GM23338 (cell line): ENCODE data around the gene OR1I1. TPM values are rescaled to one million over a fixed set of nuclear protein-coding genes. Genes with fewer than 3 reads are reported as not detected.

Source experiments
- ATAC-seq: fragments of 200-7000 bp; cut with Tn5 transposase; 3 replicates; pipeline ENCODE4 v1.9.1; 2020
- DNase-seq: peaks from one replicate; pipeline ENCODE4 v3.0.0-alpha.2; 2015; ENCODE audit warnings: low spot score
- H2AFZ ChIP-seq: fragments of 200-600 bp; sonication (generic); 2 replicates; pipeline ENCODE4 v1.8.0; 2016; ENCODE audit warnings: antibody characterized with exemption, mild to moderate bottlenecking, moderate library complexity
- H3F3A ChIP-seq: fragments of 200-600 bp; sonication (generic); replicated peaks from 2 replicates; pipeline ENCODE4 v1.8.0; 2017; ENCODE audit warnings: antibody characterized with exemption, mixed run types, low read depth
- H3K27ac ChIP-seq: fragments of 200-600 bp; sonication (generic); 2 replicates; pipeline ENCODE4 v1.6.1; 2016; ENCODE audit warnings: low read depth
- H3K27me3 ChIP-seq: fragments of 200-600 bp; sonication (generic); 2 replicates; pipeline ENCODE4 v1.8.0; 2016; ENCODE audit warnings: mild to moderate bottlenecking, mixed run types, moderate library complexity; ENCODE audit not compliant: insufficient read depth
- H3K36me3 ChIP-seq: fragments of 200-600 bp; sonication (generic); 2 replicates; pipeline ENCODE4 v1.8.0; 2016; ENCODE audit warnings: mild to moderate bottlenecking; ENCODE audit not compliant: insufficient read depth
- H3K4me1 ChIP-seq: fragments of 200-600 bp; sonication (generic); 2 replicates; pipeline ENCODE4 v1.8.0; 2016; ENCODE audit warnings: mild to moderate bottlenecking, moderate library complexity; ENCODE audit not compliant: insufficient read depth
- H3K4me2 ChIP-seq: fragments of 200-600 bp; sonication (generic); 2 replicates; pipeline ENCODE4 v1.7.1; 2017; ENCODE audit warnings: mixed run types
- H3K4me3 ChIP-seq: fragments of 200-600 bp; sonication (generic); 2 replicates; pipeline ENCODE4 v1.6.1; 2016; ENCODE audit warnings: mixed run types
- H3K79me2 ChIP-seq: fragments of 200-600 bp; sonication (generic); replicated peaks from 2 replicates; pipeline ENCODE4 v1.8.0; 2017; ENCODE audit warnings: mild to moderate bottlenecking; ENCODE audit not compliant: insufficient read depth
- H3K9me2 ChIP-seq: fragments of 200-600 bp; sonication (generic); 2 replicates; pipeline ENCODE4 v1.8.0; 2017; ENCODE audit not compliant: insufficient read depth
- H4K20me1 ChIP-seq: fragments of 200-600 bp; sonication (generic); replicated peaks from 2 replicates; pipeline ENCODE4 v1.8.0; 2017; ENCODE audit warnings: mild to moderate bottlenecking; ENCODE audit not compliant: insufficient read depth
- H3K27ac Mint-ChIP-seq: 2 replicates; pipeline ENCODE4 v1.8.0; 2020; ENCODE audit warnings: inconsistent platforms, mild to moderate bottlenecking, moderate library complexity, mixed read lengths
- H3K27me3 Mint-ChIP-seq: 3 replicates; pipeline ENCODE4 v1.8.0; 2022; ENCODE audit warnings: low read depth, mild to moderate bottlenecking, moderate library complexity, mixed read lengths, inconsistent platforms; ENCODE audit not compliant: insufficient read depth, poor library complexity
- H3K36me3 Mint-ChIP-seq: 3 replicates; pipeline ENCODE4 v1.8.0; 2021; ENCODE audit warnings: low read depth, mild to moderate bottlenecking, inconsistent platforms, moderate library complexity, mixed read lengths
- H3K4me1 Mint-ChIP-seq: 3 replicates; pipeline ENCODE4 v1.8.0; 2020; ENCODE audit warnings: mild to moderate bottlenecking, inconsistent platforms, mixed read lengths
- H3K4me3 Mint-ChIP-seq: 3 replicates; pipeline ENCODE4 v1.8.0; 2021; ENCODE audit warnings: moderate library complexity, mild to moderate bottlenecking, inconsistent platforms, mixed read lengths
- H3K9me3 Mint-ChIP-seq: 3 replicates; pipeline ENCODE4 v1.8.0; 2020; ENCODE audit warnings: moderate library complexity, mild to moderate bottlenecking, inconsistent platforms, mixed read lengths
- CREB1 ChIP-seq: fragments of 250-450 bp; sonication (Bioruptor Pico); IDR thresholded peaks from 2 replicates; pipeline ENCODE4 v1.5.0; 2020; ENCODE audit warnings: low read depth, mild to moderate bottlenecking, moderate library complexity
- ZNF114 ChIP-seq: fragments of 250-450 bp; sonication (Bioruptor Pico); IDR thresholded peaks from 2 replicates; pipeline ENCODE4 v1.5.0; 2020; ENCODE audit warnings: mild to moderate bottlenecking, moderate library complexity
- polyA plus RNA-seq: library from polyadenylated mRNA; unstranded; fragments of >200 nt; fragmentation: Nextera tagmentation; extraction: Ambion mirVana; gene quantifications from 2 replicates; pipeline ENCODE4 v1.2.1, GENCODE V29; 2016
- total RNA-seq: library from RNA; depleted of rRNA; stranded (reverse); fragments of >200 nt; shearing (Covaris generic); gene quantifications from 2 replicates; pipeline ENCODE4 v1.2.3, GENCODE V29; 2014
- TF ChIP-seq, protein P1 (sequence below): fragments of 250-450 bp; sonication (Bioruptor Pico); IDR thresholded peaks from 2 replicates; pipeline ENCODE4 v1.5.0; 2020; ENCODE audit warnings: mild to moderate bottlenecking, moderate library complexity
- TF ChIP-seq, protein P2 (sequence below): IDR thresholded peaks from one replicate; pipeline ENCODE4 v1.6.1; 2018; ENCODE audit warnings: antibody characterized with exemption; ENCODE audit not compliant: unreplicated experiment
- TF ChIP-seq, protein P3 (sequence below), 2 experiments: fragments of 200-600 bp in 1 of 2; sonication (generic) in 1 of 2; conservative IDR thresholded peaks; 2 replicates each; pipeline versions ENCODE4 v1.5.1 to v1.6.1; 2016 to 2017; ENCODE audit warnings: antibody characterized with exemption in 2 of 2, low read depth in 2 of 2, mild to moderate bottlenecking in 2 of 2, moderate library complexity in 1 of 2

OR1I1 gene
- total and polyA plus RNA-seq, 2 experiments from 2014 or later = not detected

DNA sequence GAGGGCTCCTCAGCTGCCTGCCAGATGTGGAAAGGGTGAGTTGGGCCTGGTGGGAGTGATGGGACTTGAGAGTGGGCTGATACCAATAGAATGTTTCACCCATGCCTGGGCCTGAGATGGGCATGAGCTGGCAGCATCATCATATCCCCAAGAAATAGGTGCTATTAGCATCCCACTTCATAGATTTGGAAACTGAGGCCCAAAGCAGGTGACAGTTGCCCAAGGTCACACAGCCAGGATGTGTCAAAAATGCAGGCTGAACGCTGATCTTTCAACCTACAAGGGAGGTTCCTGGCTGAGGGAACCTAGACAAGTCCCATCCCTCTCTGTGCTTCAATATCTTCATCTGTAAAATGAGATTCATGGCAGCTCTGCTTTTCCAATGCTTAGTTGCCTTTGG, 29.7 kb downstream of the OR1I1 start (continued):
- TF ChIP-seq, protein P1, sequence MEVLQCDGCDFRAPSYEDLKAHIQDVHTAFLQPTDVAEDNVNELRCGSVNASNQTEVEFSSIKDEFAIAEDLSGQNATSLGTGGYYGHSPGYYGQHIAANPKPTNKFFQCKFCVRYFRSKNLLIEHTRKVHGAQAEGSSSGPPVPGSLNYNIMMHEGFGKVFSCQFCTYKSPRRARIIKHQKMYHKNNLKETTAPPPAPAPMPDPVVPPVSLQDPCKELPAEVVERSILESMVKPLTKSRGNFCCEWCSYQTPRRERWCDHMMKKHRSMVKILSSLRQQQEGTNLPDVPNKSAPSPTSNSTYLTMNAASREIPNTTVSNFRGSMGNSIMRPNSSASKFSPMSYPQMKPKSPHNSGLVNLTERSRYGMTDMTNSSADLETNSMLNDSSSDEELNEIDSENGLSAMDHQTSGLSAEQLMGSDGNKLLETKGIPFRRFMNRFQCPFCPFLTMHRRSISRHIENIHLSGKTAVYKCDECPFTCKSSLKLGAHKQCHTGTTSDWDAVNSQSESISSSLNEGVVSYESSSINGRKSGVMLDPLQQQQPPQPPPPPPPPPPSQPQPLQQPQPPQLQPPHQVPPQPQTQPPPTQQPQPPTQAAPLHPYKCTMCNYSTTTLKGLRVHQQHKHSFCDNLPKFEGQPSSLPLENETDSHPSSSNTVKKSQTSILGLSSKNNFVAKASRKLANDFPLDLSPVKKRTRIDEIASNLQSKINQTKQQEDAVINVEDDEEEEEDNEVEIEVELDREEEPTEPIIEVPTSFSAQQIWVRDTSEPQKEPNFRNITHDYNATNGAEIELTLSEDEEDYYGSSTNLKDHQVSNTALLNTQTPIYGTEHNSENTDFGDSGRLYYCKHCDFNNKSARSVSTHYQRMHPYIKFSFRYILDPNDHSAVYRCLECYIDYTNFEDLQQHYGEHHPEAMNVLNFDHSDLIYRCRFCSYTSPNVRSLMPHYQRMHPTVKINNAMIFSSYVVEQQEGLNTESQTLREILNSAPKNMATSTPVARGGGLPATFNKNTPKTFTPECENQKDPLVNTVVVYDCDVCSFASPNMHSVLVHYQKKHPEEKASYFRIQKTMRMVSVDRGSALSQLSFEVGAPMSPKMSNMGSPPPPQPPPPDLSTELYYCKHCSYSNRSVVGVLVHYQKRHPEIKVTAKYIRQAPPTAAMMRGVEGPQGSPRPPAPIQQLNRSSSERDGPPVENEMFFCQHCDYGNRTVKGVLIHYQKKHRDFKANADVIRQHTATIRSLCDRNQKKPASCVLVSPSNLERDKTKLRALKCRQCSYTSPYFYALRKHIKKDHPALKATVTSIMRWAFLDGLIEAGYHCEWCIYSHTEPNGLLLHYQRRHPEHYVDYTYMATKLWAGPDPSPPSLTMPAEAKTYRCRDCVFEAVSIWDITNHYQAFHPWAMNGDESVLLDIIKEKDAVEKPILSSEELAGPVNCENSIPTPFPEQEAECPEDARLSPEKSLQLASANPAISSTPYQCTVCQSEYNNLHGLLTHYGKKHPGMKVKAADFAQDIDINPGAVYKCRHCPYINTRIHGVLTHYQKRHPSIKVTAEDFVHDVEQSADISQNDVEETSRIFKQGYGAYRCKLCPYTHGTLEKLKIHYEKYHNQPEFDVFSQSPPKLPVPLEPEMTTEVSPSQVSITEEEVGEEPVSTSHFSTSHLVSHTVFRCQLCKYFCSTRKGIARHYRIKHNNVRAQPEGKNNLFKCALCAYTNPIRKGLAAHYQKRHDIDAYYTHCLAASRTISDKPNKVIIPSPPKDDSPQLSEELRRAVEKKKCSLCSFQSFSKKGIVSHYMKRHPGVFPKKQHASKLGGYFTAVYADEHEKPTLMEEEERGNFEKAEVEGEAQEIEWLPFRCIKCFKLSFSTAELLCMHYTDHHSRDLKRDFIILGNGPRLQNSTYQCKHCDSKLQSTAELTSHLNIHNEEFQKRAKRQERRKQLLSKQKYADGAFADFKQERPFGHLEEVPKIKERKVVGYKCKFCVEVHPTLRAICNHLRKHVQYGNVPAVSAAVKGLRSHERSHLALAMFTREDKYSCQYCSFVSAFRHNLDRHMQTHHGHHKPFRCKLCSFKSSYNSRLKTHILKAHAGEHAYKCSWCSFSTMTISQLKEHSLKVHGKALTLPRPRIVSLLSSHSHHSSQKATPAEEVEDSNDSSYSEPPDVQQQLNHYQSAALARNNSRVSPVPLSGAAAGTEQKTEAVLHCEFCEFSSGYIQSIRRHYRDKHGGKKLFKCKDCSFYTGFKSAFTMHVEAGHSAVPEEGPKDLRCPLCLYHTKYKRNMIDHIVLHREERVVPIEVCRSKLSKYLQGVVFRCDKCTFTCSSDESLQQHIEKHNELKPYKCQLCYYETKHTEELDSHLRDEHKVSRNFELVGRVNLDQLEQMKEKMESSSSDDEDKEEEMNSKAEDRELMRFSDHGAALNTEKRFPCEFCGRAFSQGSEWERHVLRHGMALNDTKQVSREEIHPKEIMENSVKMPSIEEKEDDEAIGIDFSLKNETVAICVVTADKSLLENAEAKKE (CRISPR knock-in tag) = no peak
- TF ChIP-seq CREB1 (CRISPR knock-in tag) = no peak
- TF ChIP-seq ZNF114 = no peak

DNA sequence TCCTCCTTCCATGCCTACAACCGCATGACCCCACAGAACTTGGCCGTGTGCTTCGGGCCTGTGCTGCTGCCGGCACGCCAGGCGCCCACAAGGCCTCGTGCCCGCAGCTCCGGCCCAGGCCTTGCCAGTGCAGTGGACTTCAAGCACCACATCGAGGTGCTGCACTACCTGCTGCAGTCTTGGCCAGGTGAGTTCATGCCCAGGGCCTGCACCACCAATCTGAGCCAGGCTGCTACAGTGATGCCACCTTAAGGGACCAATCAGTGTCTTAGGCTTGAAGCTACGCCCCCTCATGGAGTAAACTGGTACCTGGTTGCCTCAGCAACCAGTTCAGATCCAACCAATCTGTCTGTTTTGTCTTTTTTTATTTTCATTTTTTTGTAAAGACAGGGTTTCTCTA, 30.4 kb downstream of the OR1I1 start:
- peaks cover 61% of the 10 kb centered on the region for H3K36me3 Mint-ChIP-seq
- ATAC-seq = peak; percentile 56
- peaks cover 8% of the 10 kb centered on the region; the same call in 1 of the 2 replicates for H3K4me1 ChIP-seq

More for the DNA sequence above, 30.4 kb downstream of the OR1I1 start:
- TF ChIP-seq, protein P2, sequence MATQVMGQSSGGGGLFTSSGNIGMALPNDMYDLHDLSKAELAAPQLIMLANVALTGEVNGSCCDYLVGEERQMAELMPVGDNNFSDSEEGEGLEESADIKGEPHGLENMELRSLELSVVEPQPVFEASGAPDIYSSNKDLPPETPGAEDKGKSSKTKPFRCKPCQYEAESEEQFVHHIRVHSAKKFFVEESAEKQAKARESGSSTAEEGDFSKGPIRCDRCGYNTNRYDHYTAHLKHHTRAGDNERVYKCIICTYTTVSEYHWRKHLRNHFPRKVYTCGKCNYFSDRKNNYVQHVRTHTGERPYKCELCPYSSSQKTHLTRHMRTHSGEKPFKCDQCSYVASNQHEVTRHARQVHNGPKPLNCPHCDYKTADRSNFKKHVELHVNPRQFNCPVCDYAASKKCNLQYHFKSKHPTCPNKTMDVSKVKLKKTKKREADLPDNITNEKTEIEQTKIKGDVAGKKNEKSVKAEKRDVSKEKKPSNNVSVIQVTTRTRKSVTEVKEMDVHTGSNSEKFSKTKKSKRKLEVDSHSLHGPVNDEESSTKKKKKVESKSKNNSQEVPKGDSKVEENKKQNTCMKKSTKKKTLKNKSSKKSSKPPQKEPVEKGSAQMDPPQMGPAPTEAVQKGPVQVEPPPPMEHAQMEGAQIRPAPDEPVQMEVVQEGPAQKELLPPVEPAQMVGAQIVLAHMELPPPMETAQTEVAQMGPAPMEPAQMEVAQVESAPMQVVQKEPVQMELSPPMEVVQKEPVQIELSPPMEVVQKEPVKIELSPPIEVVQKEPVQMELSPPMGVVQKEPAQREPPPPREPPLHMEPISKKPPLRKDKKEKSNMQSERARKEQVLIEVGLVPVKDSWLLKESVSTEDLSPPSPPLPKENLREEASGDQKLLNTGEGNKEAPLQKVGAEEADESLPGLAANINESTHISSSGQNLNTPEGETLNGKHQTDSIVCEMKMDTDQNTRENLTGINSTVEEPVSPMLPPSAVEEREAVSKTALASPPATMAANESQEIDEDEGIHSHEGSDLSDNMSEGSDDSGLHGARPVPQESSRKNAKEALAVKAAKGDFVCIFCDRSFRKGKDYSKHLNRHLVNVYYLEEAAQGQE = no peak
- TF ChIP-seq, protein P3, sequence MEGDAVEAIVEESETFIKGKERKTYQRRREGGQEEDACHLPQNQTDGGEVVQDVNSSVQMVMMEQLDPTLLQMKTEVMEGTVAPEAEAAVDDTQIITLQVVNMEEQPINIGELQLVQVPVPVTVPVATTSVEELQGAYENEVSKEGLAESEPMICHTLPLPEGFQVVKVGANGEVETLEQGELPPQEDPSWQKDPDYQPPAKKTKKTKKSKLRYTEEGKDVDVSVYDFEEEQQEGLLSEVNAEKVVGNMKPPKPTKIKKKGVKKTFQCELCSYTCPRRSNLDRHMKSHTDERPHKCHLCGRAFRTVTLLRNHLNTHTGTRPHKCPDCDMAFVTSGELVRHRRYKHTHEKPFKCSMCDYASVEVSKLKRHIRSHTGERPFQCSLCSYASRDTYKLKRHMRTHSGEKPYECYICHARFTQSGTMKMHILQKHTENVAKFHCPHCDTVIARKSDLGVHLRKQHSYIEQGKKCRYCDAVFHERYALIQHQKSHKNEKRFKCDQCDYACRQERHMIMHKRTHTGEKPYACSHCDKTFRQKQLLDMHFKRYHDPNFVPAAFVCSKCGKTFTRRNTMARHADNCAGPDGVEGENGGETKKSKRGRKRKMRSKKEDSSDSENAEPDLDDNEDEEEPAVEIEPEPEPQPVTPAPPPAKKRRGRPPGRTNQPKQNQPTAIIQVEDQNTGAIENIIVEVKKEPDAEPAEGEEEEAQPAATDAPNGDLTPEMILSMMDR (conservative IDR thresholded peaks at IDR 0.05; ENCODE audit: low read depth in 2 of 2) = peak in 1 of 2 experiments; percentile 42; a peak in 2 of 4 replicates
- Histone ChIP-seq H2AFZ (no peak overlapping the region), H3K27ac (no peak overlapping the region; the same call in 1 of the 2 replicates), H4K20me1 (peaks cover 4% of the 10 kb centered on the region; the same call in 1 of the 2 replicates), H3K79me2 (peaks cover 9% of the 10 kb centered on the region), H3F3A (peaks cover 6% of the 10 kb centered on the region; the same call in 1 of the 2 replicates), H3K4me3 (no peak overlapping the region), H3K9me2 (no peaks in the 10 kb centered on the region), H3K4me2 (no peak overlapping the region), H3K36me3 (peaks cover 20% of the 10 kb centered on the region), H3K27me3 (no peaks in the 10 kb centered on the region)
- Mint-ChIP-seq H3K4me1 (peaks cover 9% of the 10 kb centered on the region), H3K27me3 (peaks cover 10% of the 10 kb centered on the region), H3K9me3 (no peaks in the 10 kb centered on the region), H3K27ac (no peak overlapping the region), H3K4me3 (no peak overlapping the region; the same call in 2 of the 3 replicates)
- DNase-seq = peak; percentile 75
